Lower leg skin (tissue), 3 donors: ENCODE results near the gene CAMKMT.

Experiments used
- CTCF ChIP-seq, 3 donors: fragments of 450-650 bp; IDR thresholded peaks; one replicate each; pipeline ENCODE4 v1.5.1; 2016; ENCODE audit warnings: antibody characterized with exemption in 3 of 3, mild to moderate bottlenecking in 3 of 3, moderate library complexity in 2 of 3
- POLR2A ChIP-seq, 2 donors: fragments of 450-650 bp; IDR thresholded peaks; one replicate each; pipeline ENCODE4 v1.6.1; 2016 to 2017; ENCODE audit warnings: antibody characterized with exemption in 2 of 2, mild to moderate bottlenecking in 1 of 2, moderate library complexity in 1 of 2

GRCh38 chr2:44532031-44532430 is 170.3 kb downstream of the CAMKMT start:
- TF ChIP-seq CTCF (IDR thresholded peaks at IDR 0.05) = no peak
- TF ChIP-seq POLR2A (IDR thresholded peaks at IDR 0.05) = no peak
